GM12873 (cell line): ENCODE data around the gene MUC21.

Source experiments
- CTCF ChIP-seq: IDR thresholded peaks from 2 replicates; pipeline ENCODE4 v1.5.1; 2012; ENCODE audit warnings: low read depth, mild to moderate bottlenecking, moderate library complexity, low read length, control low read depth; ENCODE audit not compliant: insufficient read depth; ENCODE audit errors: missing control alignments

The MUC21 gene

DNA sequence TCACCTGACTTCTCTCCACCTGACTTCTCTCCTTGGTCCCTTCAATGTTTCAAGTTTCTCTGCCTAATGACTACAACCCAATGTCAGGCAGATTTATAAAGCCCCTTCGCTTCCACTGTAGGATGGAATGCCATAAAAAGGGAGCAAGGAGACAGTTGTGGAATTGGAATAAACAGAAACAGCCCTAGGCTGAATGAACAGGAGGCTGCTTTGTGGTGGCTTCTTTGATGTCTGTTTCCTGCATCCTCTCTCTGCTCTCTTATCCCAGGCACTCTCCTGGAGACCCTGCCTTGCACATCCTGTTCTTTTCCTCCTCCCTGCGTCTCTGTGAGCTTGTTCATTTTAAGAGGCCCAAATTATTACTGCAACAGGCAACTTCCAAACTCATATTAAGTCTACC, 25.8 kb upstream of the MUC21 start:
- TF ChIP-seq CTCF: no peak

DNA sequence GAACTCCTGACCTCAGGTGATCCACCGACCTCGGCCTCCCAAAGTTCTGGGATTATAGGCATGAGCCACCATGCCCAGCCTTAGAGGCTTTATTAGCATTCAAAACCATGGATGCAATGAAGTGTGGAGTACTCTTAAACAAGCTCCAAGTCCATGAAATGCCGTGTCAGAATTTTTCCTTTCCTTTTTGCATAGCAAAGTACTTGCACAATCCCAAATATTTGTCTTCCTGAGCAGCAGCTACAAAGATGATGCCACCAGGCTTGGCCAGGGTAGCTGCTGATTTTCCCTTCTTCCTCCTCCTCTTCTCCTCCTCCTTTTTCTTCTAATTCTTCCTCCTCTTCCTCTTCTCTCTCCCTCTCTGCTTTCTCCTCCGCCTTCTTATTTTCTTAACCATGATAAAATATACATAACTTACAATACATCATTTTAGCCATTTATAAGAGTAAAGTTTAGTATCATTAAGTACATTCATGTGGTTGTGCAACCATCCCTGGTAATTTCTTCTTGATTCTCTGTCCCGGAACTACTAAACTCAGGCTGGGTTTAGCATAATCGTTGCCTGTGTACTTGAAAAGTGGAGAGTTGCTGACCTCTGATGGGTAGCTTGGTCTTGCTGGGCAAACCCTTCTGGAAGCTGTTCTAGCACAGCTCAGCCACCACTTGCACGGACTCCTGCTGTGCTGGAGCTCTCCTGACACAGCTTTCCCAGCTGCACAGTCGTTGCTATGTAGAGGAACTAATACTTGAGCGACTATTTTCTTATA, 22.4 kb upstream of the MUC21 start:
- no peak for TF ChIP-seq CTCF

GRCh38 chr6:30962716-30963115, 20.8 kb upstream of the MUC21 start:
- no peak for TF ChIP-seq CTCF

DNA sequence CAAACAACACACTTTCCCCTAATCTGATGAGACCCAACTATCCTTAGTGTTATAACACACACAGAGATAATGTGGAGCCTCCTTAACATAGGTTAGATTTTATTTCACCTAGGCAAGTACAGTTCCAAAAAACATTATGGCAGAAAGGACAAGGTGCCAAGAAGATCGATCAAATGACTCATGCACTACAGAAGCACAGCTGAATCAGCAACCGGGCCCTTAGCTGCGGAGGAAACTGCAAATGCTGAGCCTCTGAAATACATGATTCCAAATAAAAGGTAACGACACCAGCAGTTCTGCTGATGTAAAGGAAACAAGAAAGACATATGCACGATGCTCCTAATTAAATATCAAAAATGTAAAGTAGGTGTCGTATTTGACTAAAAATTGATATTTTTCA, 19.9 kb upstream of the MUC21 start:
- no peak for TF ChIP-seq CTCF

- TF ChIP-seq CTCF: no peak
Observed at GRCh38 chr6:30964075-30964474, 19.4 kb upstream of the MUC21 start.

DNA sequence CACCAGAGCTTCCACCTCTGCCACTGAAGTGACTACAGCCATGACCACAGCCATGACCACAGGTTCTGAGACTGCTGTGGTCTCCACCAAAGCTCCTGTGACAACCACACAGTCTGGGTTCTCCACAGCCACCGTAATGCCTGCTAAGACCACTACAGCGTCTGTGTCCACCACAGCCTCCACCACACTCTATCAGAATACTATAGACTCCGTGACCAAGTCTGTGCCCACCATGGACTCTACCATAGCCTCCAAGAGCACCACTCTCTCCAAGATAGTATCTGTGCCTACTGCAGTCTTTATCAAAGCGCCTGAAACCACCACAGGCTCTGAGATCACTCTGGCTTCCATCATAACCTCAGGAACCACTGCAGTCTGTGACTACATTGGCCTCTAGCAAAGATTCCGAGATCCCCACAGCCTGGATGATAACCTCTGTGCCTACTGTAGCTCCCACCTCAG, 18.3 kb upstream of the MUC21 start:
- TF ChIP-seq CTCF: no peak

- peak; percentile 16 for TF ChIP-seq CTCF
Observed at GRCh38 chr6:30966154-30966553, 17.4 kb upstream of the MUC21 start.
